HG02798 (cell line): ENCODE results near the gene PRKCA.

Experiments
- ATAC-seq: cut with Tn5 transposase; IDR thresholded peaks from one replicate; pipeline ENCODE4 v1.9.1; 2021; ENCODE audit warnings: mild to moderate bottlenecking; ENCODE audit not compliant: unreplicated experiment, poor library complexity

Gene PRKCA

DNA sequence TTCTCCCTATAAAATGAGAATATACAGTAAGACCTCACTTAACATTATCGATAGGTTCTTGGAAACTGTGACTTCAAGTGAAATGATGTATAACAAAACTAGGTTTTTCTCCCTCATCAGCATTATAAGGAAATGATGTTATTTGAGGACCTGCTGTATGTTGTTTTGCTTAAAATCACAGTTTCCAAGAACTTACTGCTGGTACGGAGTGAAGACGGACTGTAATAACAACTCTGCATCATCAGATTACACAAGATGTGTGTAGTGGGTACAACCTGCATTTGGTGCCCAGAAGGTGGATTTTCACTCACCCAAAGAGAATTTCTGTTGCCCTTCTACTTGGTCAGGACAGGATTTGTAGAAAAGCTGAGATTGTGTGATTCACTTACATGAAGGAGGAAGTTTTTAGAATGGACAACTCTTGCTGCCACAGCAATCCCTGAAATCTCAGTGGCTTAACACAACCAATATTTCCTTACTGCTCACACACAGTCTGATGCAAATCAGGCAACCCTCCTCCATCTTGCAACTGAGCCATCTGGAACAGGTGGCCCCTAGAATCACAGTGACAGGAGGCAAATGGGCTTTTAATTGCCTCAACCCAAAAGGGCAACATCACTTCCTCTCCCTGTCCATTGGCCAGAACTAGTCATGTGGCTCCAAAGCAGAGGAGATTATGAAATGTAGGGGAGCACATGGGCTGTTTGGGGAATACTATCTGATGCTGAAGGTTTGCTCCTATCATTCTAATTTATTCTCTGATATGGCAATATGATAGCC lies 464.9 kb downstream of the PRKCA start:
- no peak for ATAC-seq

DNA sequence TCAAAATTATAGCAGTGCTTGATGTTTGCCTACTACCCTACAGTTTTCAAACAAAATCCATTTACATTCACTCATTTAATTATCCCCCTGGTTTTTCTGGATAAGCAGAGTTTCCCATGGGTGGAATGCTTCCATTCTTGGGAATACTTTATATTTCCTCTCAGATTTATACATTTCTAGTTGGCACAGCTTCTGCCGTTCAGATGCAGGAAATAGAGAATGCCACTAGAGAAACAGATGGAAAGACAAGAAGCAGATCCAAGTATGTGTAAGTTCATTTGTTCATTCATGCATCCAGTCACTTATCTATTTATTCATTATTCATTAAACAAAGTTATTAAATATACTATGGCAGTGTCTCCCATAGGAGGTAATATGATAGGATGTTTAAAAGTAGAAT lies 467.5 kb downstream of the PRKCA start:
- ATAC-seq, result no peak

DNA sequence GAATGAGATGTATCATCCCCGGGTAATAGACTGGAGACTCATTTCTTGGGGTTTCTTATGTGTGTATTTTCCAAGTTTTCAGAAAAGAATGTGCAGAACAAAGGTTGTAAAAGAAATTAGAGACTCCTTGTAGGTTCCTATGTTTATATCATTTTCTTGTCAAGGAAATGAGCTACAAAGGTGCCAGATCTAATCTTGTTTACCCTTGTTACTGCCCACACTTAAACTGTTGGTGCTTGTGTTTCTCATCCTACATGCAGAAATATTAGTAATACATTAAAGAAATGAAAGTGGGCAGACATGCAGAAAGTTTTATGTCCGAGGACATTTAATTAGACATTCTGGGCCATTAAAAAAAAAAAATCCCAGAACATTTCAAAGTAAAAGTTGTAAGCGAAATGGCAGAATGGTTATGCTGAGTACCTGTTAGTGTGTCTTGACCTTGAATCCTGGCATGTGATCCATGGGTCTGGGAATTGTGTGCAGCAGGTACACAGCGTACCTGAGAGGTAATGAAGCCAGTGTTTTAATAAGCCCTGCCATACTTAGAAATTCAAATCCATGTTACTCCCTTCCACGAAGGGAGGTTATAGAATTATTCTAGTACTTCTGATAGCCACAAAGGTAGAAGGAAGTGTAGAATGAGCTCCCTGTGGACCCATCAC lies 469.9 kb downstream of the PRKCA start:
- ATAC-seq, result no peak

DNA sequence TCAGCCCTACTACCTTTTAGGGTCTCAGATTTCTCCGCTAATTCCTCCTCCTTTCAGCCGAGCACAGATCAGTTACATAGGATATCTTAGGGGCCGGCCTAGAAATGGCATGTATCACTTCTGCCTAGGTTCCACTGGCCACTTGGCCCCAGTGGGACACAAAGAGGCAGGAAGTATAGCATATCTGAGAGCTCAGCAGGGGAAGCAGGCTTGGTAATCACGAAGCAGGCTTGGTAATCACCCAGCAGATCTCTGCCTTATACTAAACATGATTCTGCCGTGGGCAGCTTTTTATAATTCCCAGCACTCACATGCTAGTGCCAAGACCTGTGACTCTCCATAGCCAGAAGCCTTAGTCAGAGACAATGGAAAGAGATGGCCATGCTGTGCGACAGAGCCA lies 472.9 kb downstream of the PRKCA start:
- ATAC-seq, result no peak

DNA sequence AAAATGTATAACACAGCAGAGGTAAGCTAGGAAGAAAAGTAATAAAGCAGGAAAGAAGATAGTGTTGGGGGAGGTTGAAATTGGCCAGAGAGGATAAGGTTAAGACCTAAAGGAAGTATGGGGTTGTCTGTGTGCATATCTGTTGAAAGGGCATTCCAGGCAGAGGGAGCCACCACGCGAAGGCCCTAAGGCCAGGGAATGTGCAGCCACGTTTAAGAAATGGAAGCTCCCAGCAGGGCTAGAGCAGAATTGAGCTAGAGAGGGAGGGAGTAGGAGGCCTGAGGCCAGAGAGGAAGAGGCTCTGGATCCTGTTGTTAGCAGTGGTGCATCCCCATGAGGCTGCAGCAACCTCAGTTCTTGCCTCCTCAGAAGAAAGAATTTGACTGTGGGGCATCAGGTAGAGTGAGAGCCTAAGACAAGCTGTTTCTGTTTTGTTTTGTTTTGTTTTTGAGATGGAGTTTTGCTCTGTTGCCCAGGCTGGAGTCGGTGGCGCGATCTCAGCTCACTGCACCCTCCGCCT lies 473.5 kb downstream of the PRKCA start:
- no peak for ATAC-seq

DNA sequence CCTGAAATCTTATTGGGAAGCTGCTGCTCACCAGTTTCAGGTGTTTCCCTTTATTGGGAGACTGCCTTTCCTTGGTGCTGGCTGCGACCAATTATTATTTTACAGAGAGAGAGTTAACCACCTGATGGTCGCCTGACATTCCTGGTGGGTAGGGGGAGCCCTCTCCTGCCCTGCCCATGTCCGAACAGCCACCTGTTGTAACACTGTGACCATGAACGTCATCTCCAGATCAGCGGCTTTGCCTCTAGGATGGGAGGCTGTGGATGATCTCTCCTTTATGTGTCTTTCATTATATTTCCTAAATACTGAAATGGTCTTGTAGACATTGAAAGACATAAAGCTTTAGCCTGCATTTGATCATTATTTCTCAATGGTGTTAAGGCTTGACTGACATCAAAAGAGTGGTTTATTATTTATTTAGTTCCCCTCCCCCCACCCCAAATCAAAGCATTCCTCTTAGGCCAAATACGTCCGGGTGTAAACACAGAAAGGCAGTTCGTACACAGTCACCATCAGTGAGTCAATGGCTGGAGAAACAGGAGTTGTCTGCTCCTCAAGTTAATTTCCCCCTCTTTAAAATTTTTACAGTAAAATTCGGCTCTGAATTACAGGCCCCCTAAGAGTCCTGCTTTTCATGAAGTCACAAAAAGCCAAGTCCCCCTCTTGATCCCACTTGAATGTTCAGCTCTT lies 474.7 kb downstream of the PRKCA start:
- ATAC-seq, result no peak

DNA sequence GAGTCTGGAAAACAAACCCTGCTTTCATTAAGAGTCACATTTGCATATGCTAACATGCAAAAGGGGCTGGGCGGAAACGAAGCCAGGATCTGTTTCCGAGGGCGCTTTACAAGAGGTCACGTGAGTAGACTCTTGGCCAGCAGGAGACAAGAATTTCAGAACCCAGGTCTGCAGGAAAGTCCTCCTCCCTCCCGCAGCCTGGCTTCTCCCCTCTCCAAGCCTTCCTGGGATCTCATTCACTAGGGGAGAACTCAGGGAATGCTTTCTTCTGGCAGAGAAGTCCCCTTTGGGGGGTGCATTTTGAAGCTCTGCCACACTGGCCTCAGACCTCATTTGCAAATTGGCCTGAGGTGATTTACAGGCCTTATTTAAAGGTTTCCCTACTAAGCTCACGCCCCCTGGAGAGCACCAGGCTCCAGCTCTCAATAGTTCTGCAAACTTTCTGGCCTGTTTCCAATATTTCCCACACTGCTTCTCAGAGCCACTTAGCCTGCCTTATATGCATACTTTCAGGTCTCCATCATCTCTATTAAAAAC lies 475.3 kb downstream of the PRKCA start:
- ATAC-seq, result no peak

DNA sequence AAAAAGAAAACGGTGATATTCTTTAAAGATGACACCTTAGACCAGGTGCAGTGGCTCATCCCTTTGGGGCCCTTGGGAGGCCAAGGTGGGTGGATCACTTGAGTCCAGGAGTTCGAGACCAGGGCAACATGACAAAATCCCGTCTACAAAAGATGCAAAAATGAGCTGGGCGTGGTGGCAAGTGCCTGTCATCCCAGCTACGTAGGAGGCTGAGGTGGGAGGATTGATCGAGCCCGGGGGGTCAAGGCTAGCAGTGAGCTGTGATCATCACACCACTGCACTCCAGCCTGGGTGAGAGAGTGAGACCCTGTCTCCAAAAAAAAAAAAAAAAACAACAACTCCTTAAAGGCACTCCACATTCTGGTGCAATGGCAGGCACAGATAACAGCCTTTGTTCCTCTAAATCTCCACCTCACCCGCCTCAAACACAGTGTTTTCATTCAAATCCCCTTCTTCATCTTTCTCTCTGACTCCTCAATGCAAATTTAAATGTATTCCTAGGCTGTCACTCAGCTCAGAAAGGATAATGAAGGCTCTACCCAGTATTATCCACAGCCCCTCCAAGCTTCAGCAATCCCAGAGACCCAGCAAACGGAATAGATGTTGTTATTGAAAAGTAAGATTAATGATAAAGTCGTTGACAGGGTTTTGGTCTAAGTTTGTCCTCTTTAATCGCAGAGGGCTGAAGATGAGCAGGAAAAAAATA lies 476.3 kb downstream of the PRKCA start:
- no peak for ATAC-seq

DNA sequence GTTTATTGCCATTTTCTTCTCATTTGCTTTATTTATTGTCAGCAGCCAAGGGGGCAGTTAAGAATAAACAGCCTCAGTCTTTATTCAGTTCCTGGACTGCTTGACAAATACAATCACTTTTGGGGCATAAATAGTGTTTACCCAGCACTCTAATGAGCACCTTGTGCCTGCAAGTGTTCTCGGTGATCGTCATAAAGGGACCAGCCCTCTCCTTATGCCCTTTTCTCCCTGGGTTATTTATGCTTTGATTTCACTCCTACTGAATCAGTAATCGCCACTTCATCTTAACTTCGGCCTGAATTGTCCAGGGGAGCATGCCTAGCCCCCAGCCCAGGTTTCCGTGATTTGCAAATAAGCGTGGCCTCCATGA lies 476.8 kb downstream of the PRKCA start:
- ATAC-seq, result no peak

DNA sequence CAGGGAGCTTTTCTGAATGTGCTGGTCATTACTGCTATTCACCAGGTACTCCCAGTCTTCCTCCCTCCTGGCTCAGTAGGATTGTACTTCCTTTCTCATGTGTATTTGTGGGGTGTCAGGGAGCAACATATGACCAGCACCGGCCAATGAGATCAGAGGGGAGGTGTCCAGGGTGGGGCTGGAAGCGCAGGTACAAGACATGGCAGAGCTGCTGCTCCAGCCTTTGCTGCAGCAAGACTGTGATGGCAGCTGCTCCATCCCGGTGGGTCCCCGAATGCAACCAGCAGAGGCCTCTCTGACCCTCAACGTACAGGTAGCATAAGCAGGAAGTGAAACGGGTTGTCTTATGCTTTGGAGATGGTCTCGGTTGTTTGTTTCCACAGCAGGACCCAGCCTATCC lies 478.7 kb downstream of the PRKCA start:
- ATAC-seq, result no peak

DNA sequence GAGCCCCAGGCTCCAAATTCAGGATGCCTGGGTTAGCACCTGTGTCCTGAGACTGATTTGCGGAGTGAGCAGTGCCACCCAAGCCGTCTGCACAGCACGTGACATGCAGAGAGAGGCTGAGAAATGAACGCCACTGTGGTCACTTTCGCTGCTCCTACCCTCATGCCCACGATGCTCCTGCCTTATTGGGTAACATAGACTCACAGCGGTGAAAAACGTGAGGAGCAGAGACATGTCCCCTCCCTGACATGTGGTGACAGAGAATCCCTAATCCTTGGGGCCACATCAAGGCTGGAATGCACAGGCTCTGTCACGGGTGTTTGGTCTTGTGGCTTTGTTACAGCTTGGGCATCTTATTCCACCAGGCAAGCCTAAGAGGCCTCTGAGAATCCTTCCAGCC lies 480.4 kb downstream of the PRKCA start:
- ATAC-seq, result no peak

DNA sequence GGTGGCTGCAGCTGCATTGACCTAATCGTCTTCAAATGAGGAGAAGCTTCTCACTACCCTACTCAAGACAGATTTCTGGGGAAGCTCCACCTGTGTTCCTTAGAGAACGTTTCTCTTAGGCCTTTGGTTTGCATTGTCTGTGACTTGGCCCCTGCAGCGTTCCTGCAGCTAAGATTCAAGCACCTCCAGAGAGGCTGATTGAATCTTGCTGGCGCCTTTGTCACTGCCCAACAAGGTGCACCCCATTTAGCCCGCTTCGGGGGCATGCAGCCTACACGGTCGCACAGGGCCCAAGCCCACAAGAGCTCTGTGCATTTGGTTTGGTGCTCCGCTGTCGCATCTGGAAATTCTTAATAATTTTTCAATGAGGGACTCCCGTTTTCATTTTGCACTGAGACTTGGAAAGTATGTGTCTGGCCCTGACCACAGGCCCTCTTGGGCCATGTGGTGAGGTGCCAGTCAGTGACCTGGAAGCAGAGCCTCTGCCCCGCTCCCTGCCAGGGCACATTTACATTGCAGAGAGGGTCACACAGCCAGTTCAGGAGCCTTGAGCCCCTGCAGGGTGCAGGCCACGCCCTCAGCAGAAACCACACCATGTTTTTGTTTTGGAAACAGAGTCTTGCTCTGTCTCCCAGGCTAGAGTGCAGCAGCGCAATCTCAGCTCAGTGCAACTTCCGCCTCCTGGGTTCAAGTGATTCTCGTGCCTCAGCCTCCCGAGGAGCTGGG lies 481.4 kb downstream of the PRKCA start:
- no peak for ATAC-seq

DNA sequence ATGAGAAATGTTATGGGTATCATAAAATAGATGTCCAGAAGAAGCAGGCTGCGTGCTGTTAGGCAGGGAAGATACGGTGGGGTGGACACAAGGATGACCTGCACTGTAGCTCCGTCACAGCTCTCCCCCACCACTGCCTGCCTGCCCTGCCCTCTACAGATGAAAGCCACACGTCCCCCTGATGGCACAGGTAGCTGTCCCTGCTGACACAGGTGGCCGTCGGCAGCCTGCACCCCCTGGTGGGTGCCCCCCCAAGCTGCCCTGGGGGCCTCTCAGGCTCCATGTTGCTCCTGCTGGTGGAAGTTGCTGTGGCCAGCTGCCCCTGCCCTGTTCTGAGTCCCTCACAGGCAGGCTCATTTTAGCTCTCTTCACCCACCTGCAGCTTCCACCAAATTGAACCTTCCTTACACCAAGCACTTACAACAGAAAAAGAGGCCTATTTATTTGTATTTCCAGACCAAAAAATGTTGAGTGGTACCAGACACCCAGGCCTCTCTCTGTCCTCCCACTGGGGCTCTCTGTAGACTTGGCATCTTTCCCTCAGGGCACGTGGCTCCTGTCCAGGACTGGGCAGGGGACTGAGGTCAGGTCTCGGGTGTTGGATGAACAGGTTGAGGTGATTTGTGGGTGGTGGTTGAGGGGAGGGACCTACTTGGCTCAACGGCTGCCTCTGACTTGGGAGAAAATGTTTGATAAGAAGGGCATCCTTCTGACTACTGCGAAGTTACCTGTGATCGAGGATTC lies 482.4 kb downstream of the PRKCA start:
- ATAC-seq, result no peak

DNA sequence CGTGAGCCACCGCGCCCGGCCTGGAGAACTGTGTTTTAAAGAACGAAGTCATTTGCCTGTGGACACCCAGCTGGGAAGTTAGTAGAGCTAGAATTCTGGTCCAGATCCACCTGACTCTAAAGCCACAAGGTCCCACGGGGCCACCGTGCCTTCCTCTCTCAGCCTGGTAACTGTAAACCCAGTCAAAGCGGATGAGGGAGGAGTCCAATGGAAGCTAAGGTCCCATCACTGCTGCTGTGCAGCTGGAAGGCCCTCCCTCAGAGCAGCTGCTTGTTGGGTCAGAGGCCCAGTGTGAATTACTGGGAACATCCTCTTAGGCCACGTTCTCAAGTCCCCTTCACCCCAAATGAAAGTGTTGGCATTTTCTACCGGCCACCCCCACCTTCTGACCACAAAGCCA lies 483.7 kb downstream of the PRKCA start:
- ATAC-seq, result no peak

DNA sequence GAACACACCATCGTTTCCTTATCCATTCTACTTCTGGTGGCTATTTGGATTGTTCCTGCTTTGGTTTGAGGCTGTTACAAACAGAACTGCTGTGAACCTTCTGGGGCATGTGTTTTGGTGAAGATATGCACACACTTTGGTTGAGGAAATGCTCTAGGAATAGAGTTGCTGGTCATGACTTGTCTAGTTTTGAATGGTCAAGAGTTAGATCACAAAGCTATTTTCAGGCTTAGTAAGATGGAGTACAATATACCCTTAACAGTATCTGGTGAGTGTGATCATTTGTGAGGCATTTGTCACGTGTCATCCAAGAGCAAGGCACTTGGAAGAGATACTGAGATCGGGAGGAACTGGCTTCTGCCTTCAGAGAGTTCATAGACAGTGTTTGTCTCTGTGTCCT lies 485.5 kb downstream of the PRKCA start:
- ATAC-seq, result no peak

DNA sequence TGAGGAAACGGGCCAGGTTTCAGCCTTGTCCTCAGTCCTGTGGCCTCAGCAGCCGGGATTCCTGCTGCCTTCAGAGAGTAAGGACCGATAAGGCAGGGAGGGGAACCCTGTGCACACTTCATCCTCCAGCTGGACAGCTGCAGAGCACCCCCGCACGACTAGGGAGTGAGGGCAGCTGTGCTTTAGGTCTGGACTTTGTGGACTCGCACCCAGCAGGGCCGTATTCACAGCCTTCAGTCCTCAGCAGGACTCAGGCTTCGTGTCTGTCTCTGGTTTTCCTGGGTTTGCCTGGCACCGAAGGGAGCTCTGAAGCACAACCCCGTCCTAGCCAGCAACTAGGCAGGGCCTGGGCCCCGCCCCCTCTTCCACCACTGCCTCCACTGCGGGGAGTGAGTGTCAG lies 486.7 kb downstream of the PRKCA start:
- no peak for ATAC-seq

DNA sequence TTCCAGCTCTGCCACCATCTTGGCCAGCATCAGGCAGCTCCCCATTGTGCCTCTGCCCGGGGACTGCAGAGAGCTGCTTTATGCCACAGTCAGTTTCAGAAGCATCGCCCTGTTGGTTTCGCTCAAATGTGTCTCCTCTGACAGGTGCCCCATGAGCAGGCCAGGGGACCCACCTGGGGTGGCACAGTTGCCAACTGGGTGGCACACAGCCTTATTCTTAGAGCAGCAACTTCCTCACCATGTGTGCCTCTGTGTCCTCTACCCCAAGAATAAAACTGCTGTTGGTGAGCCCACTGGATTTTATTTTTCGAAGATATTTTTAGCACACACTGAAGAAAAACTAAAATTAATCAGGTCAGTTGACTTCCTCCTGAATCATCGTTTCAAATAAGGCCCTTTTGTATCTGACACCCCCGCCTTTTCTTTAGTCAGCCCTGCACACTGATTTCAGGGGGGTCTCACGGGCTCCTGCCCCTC lies 487.6 kb downstream of the PRKCA start:
- ATAC-seq, result no peak

DNA sequence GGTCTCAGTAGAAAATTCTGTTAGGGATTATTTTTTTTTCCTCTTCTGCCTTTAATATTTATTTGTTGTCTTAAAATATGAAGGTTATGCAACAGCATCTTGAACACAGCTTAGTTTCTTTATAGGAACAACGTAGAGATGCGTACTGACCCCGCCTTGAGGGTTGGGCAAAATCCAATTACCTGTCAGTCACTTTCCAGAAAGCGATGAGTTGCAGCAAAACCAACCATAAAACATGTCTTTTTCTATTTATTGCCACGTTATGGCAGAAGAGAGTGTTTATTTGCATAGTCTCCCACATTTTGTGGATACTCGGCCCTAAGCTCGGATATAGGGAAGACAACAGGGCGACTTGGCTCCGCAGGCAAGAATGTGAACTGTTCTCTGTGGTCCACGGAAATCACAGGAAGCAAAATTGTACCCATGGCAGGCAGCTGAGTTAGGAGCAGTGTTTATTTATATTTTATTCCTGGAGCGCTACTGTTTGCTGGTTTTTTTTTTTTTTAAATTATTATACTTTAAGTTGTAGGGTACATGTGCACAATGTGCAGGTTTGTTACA lies 488.2 kb downstream of the PRKCA start:
- ATAC-seq, result no peak

DNA sequence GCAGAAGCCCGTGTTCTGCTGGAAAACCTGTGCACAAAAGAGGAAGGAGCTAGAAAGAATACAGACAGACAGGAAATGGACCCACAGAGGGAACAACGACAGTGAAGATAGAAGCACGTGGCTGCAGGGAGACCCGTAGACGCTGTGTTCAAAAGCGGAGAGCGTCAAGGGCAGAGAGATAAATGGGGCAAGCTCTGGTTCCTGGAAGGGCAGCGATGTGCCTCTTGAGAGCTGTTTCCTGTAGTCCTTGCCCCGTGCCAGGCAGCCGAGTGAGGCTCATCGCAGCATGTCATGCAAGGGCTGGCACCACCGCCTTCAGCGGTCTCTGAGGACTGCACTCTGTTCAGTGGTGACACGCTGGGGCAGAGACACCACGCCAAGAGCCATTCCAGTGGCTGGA lies 488.9 kb downstream of the PRKCA start:
- ATAC-seq, result no peak
